ENCODE measurements around the gene RGS9.

Gene RGS9

DNA sequence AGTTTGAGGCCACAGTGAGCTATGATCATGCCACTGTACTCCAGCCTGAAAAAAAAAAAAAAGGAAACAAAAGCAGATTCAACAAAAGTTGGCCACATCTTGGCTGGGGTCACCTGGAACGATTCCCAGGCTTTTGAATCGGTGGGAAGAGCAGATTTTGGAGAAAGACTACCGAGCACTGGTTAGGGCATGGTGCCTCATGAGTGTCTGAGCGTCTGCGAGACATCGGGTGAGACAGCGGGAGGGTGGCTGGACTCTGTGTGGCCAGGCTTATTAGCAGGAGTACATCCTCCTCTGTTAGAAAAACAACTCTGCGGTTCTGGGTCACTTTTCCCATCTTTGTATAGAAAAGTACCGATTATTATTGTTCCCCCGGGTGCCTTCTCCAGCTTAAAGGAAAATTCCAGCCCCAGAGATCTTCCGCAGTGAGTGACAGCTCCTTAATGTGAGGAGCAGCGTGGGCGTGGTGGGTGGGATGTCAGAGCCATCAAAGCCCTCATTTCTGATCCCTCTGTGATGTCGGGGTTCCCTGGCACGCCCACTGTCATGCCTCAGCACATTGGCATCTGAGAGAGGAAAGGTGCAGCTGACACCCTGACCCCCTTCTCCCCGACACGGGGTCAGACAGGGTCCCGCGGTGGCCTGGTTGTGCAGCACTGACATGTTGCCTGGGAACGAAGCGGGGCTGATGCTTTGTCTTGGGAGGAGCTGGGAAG is 6.9 kb downstream of the RGS9 start:
- no peak for DNase-seq (ENCODE audit: extremely low read depth, insufficient read length)
- Histone ChIP-seq H3K36me3 (ENCODE audit: control insufficient read depth, insufficient read depth, low read length) (no peaks in the 10 kb centered on the region; the same call in 1 of the 2 replicates), H3K27me3 (replicated peaks; ENCODE audit: control insufficient read depth, insufficient read depth, low read length) (no peaks in the 10 kb centered on the region), H3K4me3 (replicated peaks; ENCODE audit: low read depth, low read length) (no peak overlapping the region)
- TF ChIP-seq, protein P1, sequence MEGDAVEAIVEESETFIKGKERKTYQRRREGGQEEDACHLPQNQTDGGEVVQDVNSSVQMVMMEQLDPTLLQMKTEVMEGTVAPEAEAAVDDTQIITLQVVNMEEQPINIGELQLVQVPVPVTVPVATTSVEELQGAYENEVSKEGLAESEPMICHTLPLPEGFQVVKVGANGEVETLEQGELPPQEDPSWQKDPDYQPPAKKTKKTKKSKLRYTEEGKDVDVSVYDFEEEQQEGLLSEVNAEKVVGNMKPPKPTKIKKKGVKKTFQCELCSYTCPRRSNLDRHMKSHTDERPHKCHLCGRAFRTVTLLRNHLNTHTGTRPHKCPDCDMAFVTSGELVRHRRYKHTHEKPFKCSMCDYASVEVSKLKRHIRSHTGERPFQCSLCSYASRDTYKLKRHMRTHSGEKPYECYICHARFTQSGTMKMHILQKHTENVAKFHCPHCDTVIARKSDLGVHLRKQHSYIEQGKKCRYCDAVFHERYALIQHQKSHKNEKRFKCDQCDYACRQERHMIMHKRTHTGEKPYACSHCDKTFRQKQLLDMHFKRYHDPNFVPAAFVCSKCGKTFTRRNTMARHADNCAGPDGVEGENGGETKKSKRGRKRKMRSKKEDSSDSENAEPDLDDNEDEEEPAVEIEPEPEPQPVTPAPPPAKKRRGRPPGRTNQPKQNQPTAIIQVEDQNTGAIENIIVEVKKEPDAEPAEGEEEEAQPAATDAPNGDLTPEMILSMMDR (IDR thresholded peaks at IDR 0.05; ENCODE audit: insufficient read depth, low read length, poor library complexity, severe bottlenecking) = no peak

DNA sequence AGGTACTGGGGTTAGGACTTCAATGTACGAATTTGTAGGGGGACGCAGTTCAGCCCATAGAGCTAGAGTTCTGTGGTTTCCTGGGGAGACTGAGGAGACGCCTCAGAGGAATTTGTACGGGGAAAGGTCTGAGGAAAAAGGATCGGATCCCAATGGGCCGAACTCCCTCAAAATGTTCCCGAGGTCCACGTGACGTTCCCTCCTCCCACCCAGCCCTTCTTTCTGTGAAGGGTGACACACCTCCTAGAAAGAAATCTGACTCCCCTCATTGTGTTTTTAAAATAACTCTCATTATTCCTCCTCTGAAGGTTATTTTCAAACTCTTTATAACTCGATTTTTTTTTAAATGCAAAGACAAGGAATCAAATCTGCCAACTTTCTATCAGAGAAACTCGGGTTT is 8.6 kb downstream of the RGS9 start:
- TF ChIP-seq, protein P1 (IDR thresholded peaks at IDR 0.05; ENCODE audit: insufficient read depth, low read length, poor library complexity, severe bottlenecking) = no peak
- no peaks in the 10 kb centered on the region; the same call in 1 of the 2 replicates for H3K36me3 ChIP-seq (ENCODE audit: control insufficient read depth, insufficient read depth, low read length)
- H3K27me3 ChIP-seq (replicated peaks; ENCODE audit: control insufficient read depth, insufficient read depth, low read length) = no peaks in the 10 kb centered on the region
- no peak for DNase-seq (ENCODE audit: extremely low read depth, insufficient read length)
- H3K4me3 ChIP-seq (replicated peaks; ENCODE audit: low read depth, low read length) = no peak overlapping the region

DNA sequence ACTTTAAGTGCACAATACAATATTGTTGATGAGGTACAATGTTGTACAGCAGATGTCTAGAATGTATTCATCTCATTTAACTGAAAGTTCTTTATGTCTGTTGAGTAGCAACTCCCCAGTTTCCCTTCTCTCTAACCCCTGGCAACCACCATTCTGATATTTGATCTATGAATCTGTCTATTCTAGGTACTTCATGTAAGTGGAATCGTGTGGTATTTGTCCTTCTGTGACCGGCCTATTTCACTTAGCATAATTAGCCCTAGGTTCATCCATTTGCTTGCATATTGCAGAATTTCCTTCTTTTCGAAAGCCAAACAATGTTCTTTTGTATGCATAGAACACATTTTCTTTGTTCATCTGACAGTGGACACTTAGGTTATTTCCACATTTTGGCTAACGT is 10.8 kb downstream of the RGS9 start:
- no peaks in the 10 kb centered on the region for H3K36me3 ChIP-seq (ENCODE audit: control insufficient read depth, insufficient read depth, low read length)
- no peak overlapping the region for H3K4me3 ChIP-seq (replicated peaks; ENCODE audit: low read depth, low read length)
- TF ChIP-seq, protein P1 (IDR thresholded peaks at IDR 0.05; ENCODE audit: insufficient read depth, low read length, poor library complexity, severe bottlenecking) = no peak
- H3K27me3 ChIP-seq (replicated peaks; ENCODE audit: control insufficient read depth, insufficient read depth, low read length) = no peaks in the 10 kb centered on the region
- no peak for DNase-seq (ENCODE audit: extremely low read depth, insufficient read length)

DNA sequence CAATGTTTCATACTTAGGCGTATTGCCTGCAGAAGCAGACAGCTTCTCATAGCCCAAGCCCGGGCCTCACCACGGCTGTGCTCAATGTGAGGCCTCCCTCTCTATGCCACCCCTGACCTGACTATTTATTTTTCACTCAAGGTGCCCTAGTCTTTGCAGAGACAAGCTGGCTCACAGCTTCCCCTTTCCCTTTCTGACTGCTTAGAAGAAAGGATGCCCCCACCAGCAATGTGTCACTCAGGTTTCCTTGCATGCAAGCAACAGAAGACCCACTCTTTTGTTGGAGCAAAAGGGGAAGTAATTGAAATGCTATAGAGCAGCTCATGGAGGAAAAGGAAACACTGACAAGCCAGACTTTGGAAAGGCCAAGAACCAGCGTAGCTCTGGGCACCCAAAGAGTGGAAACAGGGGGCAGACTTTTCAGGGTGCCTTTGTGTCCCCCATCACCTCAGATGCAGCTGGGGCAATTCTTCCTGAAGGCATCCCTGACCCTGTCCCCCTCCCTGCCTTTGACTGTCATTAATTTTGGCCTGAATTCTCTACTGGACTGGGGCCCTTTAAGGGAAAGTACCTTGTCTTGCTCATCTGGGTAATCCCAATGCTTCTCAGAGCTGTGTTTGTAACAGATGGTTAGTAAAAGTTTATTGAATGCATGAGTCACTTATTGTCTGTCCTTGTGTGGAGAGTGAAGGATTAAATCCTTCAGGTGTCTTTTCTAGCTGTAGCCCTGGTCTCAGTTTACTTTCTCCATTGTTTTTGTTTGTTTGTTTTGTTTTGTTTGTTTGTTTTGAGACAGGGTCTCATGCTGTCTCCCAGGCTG is 17.8 kb downstream of the RGS9 start:
- Histone ChIP-seq H3K4me3 (replicated peaks; ENCODE audit: low read depth, low read length) (no peak overlapping the region), H3K36me3 (ENCODE audit: control insufficient read depth, insufficient read depth, low read length) (no peaks in the 10 kb centered on the region), H3K27me3 (replicated peaks; ENCODE audit: control insufficient read depth, insufficient read depth, low read length) (no peaks in the 10 kb centered on the region)
- TF ChIP-seq, protein P1 (IDR thresholded peaks at IDR 0.05; ENCODE audit: insufficient read depth, low read length, poor library complexity, severe bottlenecking) = no peak
- DNase-seq (ENCODE audit: extremely low read depth, insufficient read length) = peak; percentile 61

DNA sequence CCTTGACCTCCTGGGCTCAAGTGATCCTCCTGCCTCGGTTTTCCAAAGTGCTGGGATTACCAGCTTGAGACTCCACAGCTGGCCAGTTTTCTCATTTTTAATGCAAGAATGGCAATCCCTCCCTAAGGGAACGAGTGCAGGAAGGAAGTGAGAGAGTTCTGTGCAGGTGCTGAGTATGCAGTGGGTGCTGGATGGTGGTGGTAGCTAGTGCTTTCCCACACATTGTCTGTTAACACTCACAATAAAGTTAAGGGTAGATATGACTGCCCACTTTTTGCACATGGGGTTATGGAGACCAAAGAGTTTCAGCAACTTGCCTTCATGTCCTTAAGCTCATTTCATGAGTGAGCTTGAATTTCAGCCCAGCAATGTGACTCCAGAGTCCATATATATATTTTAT is 18.5 kb downstream of the RGS9 start:
- TF ChIP-seq, protein P1 (IDR thresholded peaks at IDR 0.05; ENCODE audit: insufficient read depth, low read length, poor library complexity, severe bottlenecking) = no peak
- no peak overlapping the region for H3K4me3 ChIP-seq (replicated peaks; ENCODE audit: low read depth, low read length)
- no peaks in the 10 kb centered on the region for H3K27me3 ChIP-seq (replicated peaks; ENCODE audit: control insufficient read depth, insufficient read depth, low read length)
- no peak for DNase-seq (ENCODE audit: extremely low read depth, insufficient read length)
- H3K36me3 ChIP-seq (ENCODE audit: control insufficient read depth, insufficient read depth, low read length) = no peaks in the 10 kb centered on the region

Measured in GM06990 (cell line).